ENCODE data around the gene SERGEF.

Gene SERGEF

DNA sequence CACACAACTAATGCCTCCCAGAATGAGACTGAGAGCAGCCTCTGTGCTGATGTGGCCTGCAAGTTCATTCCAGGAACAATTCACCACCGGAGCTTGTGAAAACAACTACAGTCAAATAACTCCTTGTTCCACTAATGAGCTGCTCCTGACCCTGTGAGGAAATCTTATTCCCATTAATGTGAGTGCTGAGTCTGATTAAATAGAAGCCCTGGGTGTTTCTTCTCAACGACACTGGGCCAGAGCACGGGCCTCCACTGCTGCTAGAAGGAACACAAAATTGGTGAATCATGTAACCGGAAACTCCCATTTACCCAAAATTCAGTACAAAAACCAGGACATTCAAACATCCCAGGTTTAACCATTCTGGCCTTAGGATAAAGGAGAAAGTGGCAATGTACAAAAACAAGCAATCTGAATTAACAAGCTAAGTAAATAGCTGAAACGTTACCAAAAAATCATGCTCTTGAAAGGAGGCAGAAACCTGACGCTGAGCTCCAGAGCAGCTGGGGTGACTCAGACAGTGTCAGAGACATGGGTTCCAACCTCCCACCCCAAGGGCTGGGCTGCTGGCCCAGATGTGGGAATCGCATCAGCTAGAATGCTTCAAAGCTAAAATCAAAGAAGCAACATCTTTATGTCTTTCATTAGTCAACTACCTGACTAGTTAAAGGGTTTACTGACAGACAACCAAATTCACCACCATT is 26.7 kb downstream of the SERGEF start:
- Histone ChIP-seq H3K4me3 (ENCODE audit: low read length) (no peak overlapping the region), H3K23ac (ENCODE audit: low read length) (no peak overlapping the region), H2BK120ac (ENCODE audit: low read depth, low read length) (no peak overlapping the region), H3K4me1 (ENCODE audit: control insufficient read depth, low read depth, low read length) (no peaks in the 10 kb centered on the region), H2BK15ac (replicated peaks; ENCODE audit: low read depth) (no peak overlapping the region), H3K36me3 (ENCODE audit: control insufficient read depth, insufficient read depth, low read length) (no peaks in the 10 kb centered on the region), H3K4ac (ENCODE audit: low read depth, low read length) (no peak overlapping the region), H4K8ac (ENCODE audit: low read depth, low read length) (no peak overlapping the region), H3K79me2 (ENCODE audit: control insufficient read depth, insufficient read depth, low read length) (no peaks in the 10 kb centered on the region), H3K79me1 (ENCODE audit: low read length) (no peaks in the 10 kb centered on the region), H3K27ac (ENCODE audit: low read depth, low read length) (no peak overlapping the region), H2BK5ac (ENCODE audit: low read length) (no peak overlapping the region), H3K9ac (ENCODE audit: low read length) (no peak overlapping the region), H3K18ac (ENCODE audit: low read length) (no peak overlapping the region), H3K27me3 (ENCODE audit: insufficient read depth, low read length, poor library complexity) (no peaks in the 10 kb centered on the region), H3K56ac (ENCODE audit: low read length) (no peak overlapping the region), H4K5ac (ENCODE audit: low read length) (no peak overlapping the region), H3K4me2 (ENCODE audit: low read length) (no peak overlapping the region), H2AK5ac (ENCODE audit: low read length) (no peak overlapping the region)
- no CpG with 5 or more reads among the region's 7 CpGs for WGBS (ENCODE audit: extremely low coverage, insufficient coverage, low lambda C conversion rate)
- DNase-seq: no peak

GRCh38 chr11:17985517-17985916 is 27.3 kb downstream of the SERGEF start:
- Histone ChIP-seq H2AK5ac (ENCODE audit: low read length) (no peak overlapping the region), H3K23ac (ENCODE audit: low read length) (no peak overlapping the region), H2BK15ac (replicated peaks; ENCODE audit: low read depth) (no peak overlapping the region), H3K27ac (ENCODE audit: low read depth, low read length) (no peak overlapping the region), H3K18ac (ENCODE audit: low read length) (no peak overlapping the region), H3K4ac (ENCODE audit: low read depth, low read length) (no peak overlapping the region), H3K9ac (ENCODE audit: low read length) (no peak overlapping the region), H3K79me2 (ENCODE audit: control insufficient read depth, insufficient read depth, low read length) (no peaks in the 10 kb centered on the region), H3K27me3 (ENCODE audit: insufficient read depth, low read length, poor library complexity) (no peaks in the 10 kb centered on the region), H4K8ac (ENCODE audit: low read depth, low read length) (no peak overlapping the region), H3K56ac (ENCODE audit: low read length) (no peak overlapping the region), H3K4me2 (ENCODE audit: low read length) (no peak overlapping the region), H3K4me1 (ENCODE audit: control insufficient read depth, low read depth, low read length) (no peaks in the 10 kb centered on the region), H3K4me3 (ENCODE audit: low read length) (no peak overlapping the region), H3K36me3 (ENCODE audit: control insufficient read depth, insufficient read depth, low read length) (no peaks in the 10 kb centered on the region), H2BK120ac (ENCODE audit: low read depth, low read length) (no peak overlapping the region), H3K79me1 (ENCODE audit: low read length) (no peaks in the 10 kb centered on the region), H4K5ac (ENCODE audit: low read length) (no peak overlapping the region), H2BK5ac (ENCODE audit: low read length) (no peak overlapping the region)
- no CpG with 5 or more reads among the region's 1 CpG for WGBS (ENCODE audit: extremely low coverage, insufficient coverage, low lambda C conversion rate)
- no peak for DNase-seq

GRCh38 chr11:17983569-17983968 is 29.3 kb downstream of the SERGEF start:
- Histone ChIP-seq H3K79me2 (ENCODE audit: control insufficient read depth, insufficient read depth, low read length) (no peaks in the 10 kb centered on the region), H3K18ac (ENCODE audit: low read length) (no peak overlapping the region), H4K5ac (ENCODE audit: low read length) (no peak overlapping the region), H3K4ac (ENCODE audit: low read depth, low read length) (no peak overlapping the region), H3K27ac (ENCODE audit: low read depth, low read length) (no peak overlapping the region), H3K4me3 (ENCODE audit: low read length) (no peak overlapping the region), H3K56ac (ENCODE audit: low read length) (no peak overlapping the region), H3K23ac (ENCODE audit: low read length) (no peak overlapping the region), H3K4me2 (ENCODE audit: low read length) (no peak overlapping the region), H3K36me3 (ENCODE audit: control insufficient read depth, insufficient read depth, low read length) (no peaks in the 10 kb centered on the region), H2BK5ac (ENCODE audit: low read length) (no peak overlapping the region), H4K8ac (ENCODE audit: low read depth, low read length) (no peak overlapping the region), H2BK120ac (ENCODE audit: low read depth, low read length) (no peak overlapping the region), H2AK5ac (ENCODE audit: low read length) (no peak overlapping the region), H2BK15ac (replicated peaks; ENCODE audit: low read depth) (no peak overlapping the region), H3K79me1 (ENCODE audit: low read length) (no peaks in the 10 kb centered on the region), H3K27me3 (ENCODE audit: insufficient read depth, low read length, poor library complexity) (no peaks in the 10 kb centered on the region), H3K9ac (ENCODE audit: low read length) (no peak overlapping the region), H3K4me1 (ENCODE audit: control insufficient read depth, low read depth, low read length) (no peaks in the 10 kb centered on the region)
- no CpG with 5 or more reads among the region's 1 CpG for WGBS (ENCODE audit: extremely low coverage, insufficient coverage, low lambda C conversion rate)
- DNase-seq: no peak

- Histone ChIP-seq H3K36me3 (ENCODE audit: control insufficient read depth, insufficient read depth, low read length) (no peaks in the 10 kb centered on the region), H3K27ac (ENCODE audit: low read depth, low read length) (no peak overlapping the region), H3K4me3 (ENCODE audit: low read length) (no peak overlapping the region), H3K27me3 (ENCODE audit: insufficient read depth, low read length, poor library complexity) (no peaks in the 10 kb centered on the region), H3K4me1 (ENCODE audit: control insufficient read depth, low read depth, low read length) (no peaks in the 10 kb centered on the region), H3K79me1 (ENCODE audit: low read length) (no peaks in the 10 kb centered on the region), H3K4ac (ENCODE audit: low read depth, low read length) (no peak overlapping the region), H2BK5ac (ENCODE audit: low read length) (no peak overlapping the region), H4K8ac (ENCODE audit: low read depth, low read length) (no peak overlapping the region), H2BK15ac (replicated peaks; ENCODE audit: low read depth) (no peak overlapping the region), H3K18ac (ENCODE audit: low read length) (no peak overlapping the region), H3K9ac (ENCODE audit: low read length) (no peak overlapping the region), H4K5ac (ENCODE audit: low read length) (no peak overlapping the region), H3K79me2 (ENCODE audit: control insufficient read depth, insufficient read depth, low read length) (no peaks in the 10 kb centered on the region), H3K56ac (ENCODE audit: low read length) (no peak overlapping the region), H2AK5ac (ENCODE audit: low read length) (no peak overlapping the region), H2BK120ac (ENCODE audit: low read depth, low read length) (no peak overlapping the region), H3K23ac (ENCODE audit: low read length) (no peak overlapping the region), H3K4me2 (ENCODE audit: low read length) (no peak overlapping the region)
- no CpG with 5 or more reads among the region's 7 CpGs for WGBS (ENCODE audit: extremely low coverage, insufficient coverage, low lambda C conversion rate)
- peak; percentile 56 for DNase-seq
Observed at GRCh38 chr11:17979770-17980371, 33.0 kb downstream of the SERGEF start.

DNA sequence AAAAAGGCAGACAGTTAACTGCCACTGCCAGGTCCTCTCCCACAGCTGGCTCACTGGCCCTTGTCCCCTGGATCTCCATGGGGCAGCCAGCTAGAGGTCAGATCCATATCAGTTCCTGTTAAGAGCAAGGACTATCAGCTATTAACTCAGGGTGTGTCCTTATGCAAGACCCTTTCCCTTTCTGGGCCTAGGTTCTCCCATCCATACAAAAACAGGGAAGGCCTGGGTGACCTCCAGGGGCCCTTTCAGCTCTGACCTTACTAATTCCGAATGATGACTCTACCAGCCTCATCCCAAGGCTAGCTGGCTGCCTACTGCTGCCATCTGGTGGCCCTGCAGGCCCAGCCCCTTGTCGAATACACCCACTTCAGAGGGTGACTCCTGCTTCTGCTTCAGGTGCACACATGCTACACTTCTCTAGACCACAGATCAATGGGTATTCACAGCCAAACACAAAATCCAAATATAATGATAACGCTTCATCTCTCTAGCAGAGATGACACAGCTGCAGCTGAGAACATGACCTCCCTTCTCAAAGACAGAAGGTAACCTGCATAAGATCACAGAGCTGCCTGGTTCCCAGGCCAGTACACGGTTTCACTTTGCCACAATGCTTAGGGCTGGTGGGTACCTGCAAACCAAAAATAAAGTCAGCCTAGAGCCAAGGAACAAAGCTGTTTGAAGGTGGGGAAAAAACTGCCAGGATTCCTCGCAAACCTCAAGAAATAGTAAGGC is 34.1 kb downstream of the SERGEF start:
- Histone ChIP-seq H3K4me3 (ENCODE audit: low read length) (no peak overlapping the region), H3K27ac (ENCODE audit: low read depth, low read length) (no peak overlapping the region), H3K4me2 (ENCODE audit: low read length) (no peak overlapping the region), H3K18ac (ENCODE audit: low read length) (no peak overlapping the region), H2BK120ac (ENCODE audit: low read depth, low read length) (no peak overlapping the region), H3K9ac (ENCODE audit: low read length) (no peak overlapping the region), H4K5ac (ENCODE audit: low read length) (no peak overlapping the region), H3K27me3 (ENCODE audit: insufficient read depth, low read length, poor library complexity) (no peaks in the 10 kb centered on the region), H3K79me1 (ENCODE audit: low read length) (no peaks in the 10 kb centered on the region), H2BK5ac (ENCODE audit: low read length) (no peak overlapping the region), H3K23ac (ENCODE audit: low read length) (no peak overlapping the region), H3K79me2 (ENCODE audit: control insufficient read depth, insufficient read depth, low read length) (no peaks in the 10 kb centered on the region), H2BK15ac (replicated peaks; ENCODE audit: low read depth) (no peak overlapping the region), H3K4ac (ENCODE audit: low read depth, low read length) (no peak overlapping the region), H3K56ac (ENCODE audit: low read length) (no peak overlapping the region), H3K4me1 (ENCODE audit: control insufficient read depth, low read depth, low read length) (no peaks in the 10 kb centered on the region), H3K36me3 (ENCODE audit: control insufficient read depth, insufficient read depth, low read length) (no peaks in the 10 kb centered on the region), H2AK5ac (ENCODE audit: low read length) (no peak overlapping the region), H4K8ac (ENCODE audit: low read depth, low read length) (no peak overlapping the region)
- DNase-seq: peak; percentile 75
- WGBS (ENCODE audit: extremely low coverage, insufficient coverage, low lambda C conversion rate): no CpG with 5 or more reads among the region's 5 CpGs

Measured in mesendoderm (in vitro differentiated cells).